ENCODE results near the gene MYOM3.

DNA sequence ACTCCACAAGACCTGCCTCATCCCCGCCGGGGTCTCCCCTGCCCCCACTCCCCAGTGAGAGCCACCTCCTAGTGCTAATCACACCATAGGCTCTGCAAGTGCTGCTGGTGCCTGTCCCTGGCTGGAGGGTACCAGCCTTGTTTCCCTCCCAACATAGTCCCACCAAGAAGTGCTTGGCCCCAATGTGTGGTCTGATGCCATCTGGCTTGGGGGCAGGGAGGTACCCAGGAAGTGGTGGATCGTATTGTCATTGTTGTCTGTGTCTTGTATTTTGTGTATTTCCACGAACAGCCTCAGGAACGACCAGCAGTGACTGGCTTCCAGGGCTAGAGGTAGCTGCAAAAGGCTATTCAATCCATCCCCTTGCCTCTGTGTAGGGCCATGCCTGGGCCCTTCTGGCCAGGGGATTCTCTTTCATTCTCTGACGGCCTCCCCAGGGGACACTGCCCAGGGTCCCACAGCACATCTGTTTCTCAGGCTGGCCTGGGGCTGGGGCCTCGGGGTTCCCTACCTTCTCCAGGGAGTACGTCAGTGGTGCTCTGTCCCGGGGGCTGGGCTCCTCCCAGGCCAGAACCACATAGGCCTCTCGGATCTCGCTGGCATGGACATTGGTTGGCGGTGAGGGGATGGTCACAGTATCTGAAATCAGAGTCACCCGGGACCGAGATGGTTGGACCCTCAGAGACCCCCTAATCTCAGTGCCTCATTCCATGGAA, 22.8 kb downstream of the MYOM3 start:
- TF ChIP-seq, protein P1, sequence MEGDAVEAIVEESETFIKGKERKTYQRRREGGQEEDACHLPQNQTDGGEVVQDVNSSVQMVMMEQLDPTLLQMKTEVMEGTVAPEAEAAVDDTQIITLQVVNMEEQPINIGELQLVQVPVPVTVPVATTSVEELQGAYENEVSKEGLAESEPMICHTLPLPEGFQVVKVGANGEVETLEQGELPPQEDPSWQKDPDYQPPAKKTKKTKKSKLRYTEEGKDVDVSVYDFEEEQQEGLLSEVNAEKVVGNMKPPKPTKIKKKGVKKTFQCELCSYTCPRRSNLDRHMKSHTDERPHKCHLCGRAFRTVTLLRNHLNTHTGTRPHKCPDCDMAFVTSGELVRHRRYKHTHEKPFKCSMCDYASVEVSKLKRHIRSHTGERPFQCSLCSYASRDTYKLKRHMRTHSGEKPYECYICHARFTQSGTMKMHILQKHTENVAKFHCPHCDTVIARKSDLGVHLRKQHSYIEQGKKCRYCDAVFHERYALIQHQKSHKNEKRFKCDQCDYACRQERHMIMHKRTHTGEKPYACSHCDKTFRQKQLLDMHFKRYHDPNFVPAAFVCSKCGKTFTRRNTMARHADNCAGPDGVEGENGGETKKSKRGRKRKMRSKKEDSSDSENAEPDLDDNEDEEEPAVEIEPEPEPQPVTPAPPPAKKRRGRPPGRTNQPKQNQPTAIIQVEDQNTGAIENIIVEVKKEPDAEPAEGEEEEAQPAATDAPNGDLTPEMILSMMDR (IDR thresholded peaks at IDR 0.05): no peak
- no peak for TF ChIP-seq POLR2A (IDR thresholded peaks at IDR 0.05)
